ENCODE measurements around the gene ST8SIA6. TPM values are rescaled to one million over a fixed set of nuclear protein-coding genes. Genes with fewer than 3 reads are reported as not detected.

ST8SIA6 gene
- total and polyA plus RNA-seq, 2 of the 8 experiments (the other 6 are each of a cell fraction or from before 2014, with no cell fraction given) = 0.70 to 1.1 TPM

DNA sequence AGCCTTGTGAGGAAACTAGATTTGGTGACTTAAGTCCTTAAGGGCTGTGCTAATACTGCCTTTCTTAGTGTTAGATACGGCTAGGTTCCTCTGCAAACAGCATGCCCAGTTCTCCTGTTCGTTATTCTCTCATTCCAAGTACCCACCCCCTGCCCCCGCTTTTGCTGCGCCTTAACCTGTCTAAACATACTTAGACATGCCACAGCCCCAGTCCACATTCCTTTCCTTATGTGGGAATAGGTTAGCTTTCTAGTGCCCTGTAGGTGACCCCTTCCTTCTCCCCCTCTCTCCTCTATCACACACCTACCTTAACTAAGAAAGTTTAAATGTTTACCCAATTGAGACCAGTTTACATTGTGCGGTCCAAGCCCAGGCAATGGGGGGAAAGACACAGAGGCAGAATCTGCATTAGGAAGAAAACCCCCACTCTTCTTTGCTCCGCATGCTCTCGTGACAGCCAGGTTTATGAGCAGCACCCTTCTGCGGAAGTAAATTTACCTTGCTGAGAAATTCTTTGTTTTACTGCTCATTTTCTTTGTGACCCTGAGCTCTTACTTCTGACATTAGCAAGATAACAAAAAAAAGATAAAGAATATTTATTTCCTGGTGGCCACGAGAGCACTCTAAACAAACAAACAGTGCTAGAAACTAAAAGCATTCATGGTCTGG, 177.5 kb downstream of the ST8SIA6 start:
- H4K91ac ChIP-seq (replicated peaks; ENCODE audit: insufficient read length, low read length) = no peak overlapping the region
- no peak overlapping the region for H4K8ac ChIP-seq (ENCODE audit: extremely low read depth, insufficient read depth, low read length)
- H3K4me1 ChIP-seq (replicated peaks in 1 of 4; ENCODE audit: control insufficient read depth in 3 of 4, insufficient read depth in 4 of 4, low read length in 3 of 4) = peaks cover 0 to 3% (median 0%) of the 10 kb centered on the region in 4 experiments; a peak in 1 of 7 replicates
- CTCF ChIA-PET (ENCODE audit: partially characterized antibody) = interaction anchor here (0.5 to 1.9 kb wide), 4 partner anchors 9 to 984 kb away, joined by 3 to 7 read pairs (median 3); no protein-coding TSS in a partner anchor
- POLR2A ChIA-PET (ENCODE audit: partially characterized antibody) = no interaction called here
- H3K9me3 ChIP-seq (ENCODE audit: insufficient read depth in 2 of 2, low read depth in 1 of 2, low read length in 1 of 2) = peaks cover 5 to 7% of the 10 kb centered on the region in 2 experiments; a peak in 3 of 4 replicates
- H3K18ac ChIP-seq (ENCODE audit: extremely low read depth, low read length) = no peak overlapping the region
- no peak overlapping the region for H2BK20ac ChIP-seq (ENCODE audit: low read length)
- H2AFZ ChIP-seq (ENCODE audit: low read length) = no peak overlapping the region
- no peak overlapping the region for H2BK12ac ChIP-seq (ENCODE audit: low read depth, low read length)
- peak overlapping the region in 1 of 2 experiments; percentile 14; a peak in 1 of 4 replicates for H3K4me2 ChIP-seq (ENCODE audit: insufficient read depth in 1 of 2, low read depth in 2 of 2, low read length in 2 of 2)
- H3K56ac ChIP-seq (replicated peaks; ENCODE audit: insufficient read length, low read depth, low read length) = no peak overlapping the region
- 79% methylated on average over 9 of the region's 9 CpGs; no CpG with 5 or more reads in 1 of the 2 experiments for WGBS, 2 experiments (ENCODE audit: extremely low coverage in 1 of 2, insufficient coverage in 1 of 2, insufficient read length in 1 of 2, insufficient replicate concordance in 2 of 2, low coverage in 1 of 2, low lambda C conversion rate in 2 of 2, missing lambda C conversion rate in 1 of 2)
- no peaks in the 10 kb centered on the region for H3K79me1 ChIP-seq (ENCODE audit: low read depth, low read length)
- H3K79me2 ChIP-seq (ENCODE audit: control insufficient read depth in 1 of 2, insufficient read depth in 2 of 2, low read length in 2 of 2) = no peaks in the 10 kb centered on the region
- FAIRE-seq (no peak), DNase-seq (ENCODE audit: low read depth in 1 of 2, low spot score in 2 of 2) (no peak)
- TF ChIP-seq TCF12 (IDR thresholded peaks at IDR 0.05; ENCODE audit: low read depth, low read length) = no peak
- TF ChIP-seq, protein P1, sequence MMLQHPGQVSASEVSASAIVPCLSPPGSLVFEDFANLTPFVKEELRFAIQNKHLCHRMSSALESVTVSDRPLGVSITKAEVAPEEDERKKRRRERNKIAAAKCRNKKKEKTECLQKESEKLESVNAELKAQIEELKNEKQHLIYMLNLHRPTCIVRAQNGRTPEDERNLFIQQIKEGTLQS (IDR thresholded peaks at IDR 0.05; ENCODE audit: insufficient read depth, low read depth, low read length) = no peak
- TF ChIP-seq SRF (IDR thresholded peaks at IDR 0.05; ENCODE audit: low read depth, low read length) = peak; percentile 63; the same call in 1 of the 2 replicates
- TF ChIP-seq, protein P2, sequence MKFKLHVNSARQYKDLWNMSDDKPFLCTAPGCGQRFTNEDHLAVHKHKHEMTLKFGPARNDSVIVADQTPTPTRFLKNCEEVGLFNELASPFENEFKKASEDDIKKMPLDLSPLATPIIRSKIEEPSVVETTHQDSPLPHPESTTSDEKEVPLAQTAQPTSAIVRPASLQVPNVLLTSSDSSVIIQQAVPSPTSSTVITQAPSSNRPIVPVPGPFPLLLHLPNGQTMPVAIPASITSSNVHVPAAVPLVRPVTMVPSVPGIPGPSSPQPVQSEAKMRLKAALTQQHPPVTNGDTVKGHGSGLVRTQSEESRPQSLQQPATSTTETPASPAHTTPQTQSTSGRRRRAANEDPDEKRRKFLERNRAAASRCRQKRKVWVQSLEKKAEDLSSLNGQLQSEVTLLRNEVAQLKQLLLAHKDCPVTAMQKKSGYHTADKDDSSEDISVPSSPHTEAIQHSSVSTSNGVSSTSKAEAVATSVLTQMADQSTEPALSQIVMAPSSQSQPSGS (IDR thresholded peaks at IDR 0.05; ENCODE audit: low read length) = no peak
- no peak for TF ChIP-seq BACH1 (IDR thresholded peaks at IDR 0.05; ENCODE audit: low read length)
- H3K4ac ChIP-seq (replicated peaks; ENCODE audit: insufficient read length, low read depth, low read length) = no peak overlapping the region
- no peak overlapping the region for H3K14ac ChIP-seq (ENCODE audit: insufficient read length)
- H3K27ac ChIP-seq (ENCODE audit: low read depth, low read length) = no peak overlapping the region
- no peak overlapping the region for H2BK15ac ChIP-seq (ENCODE audit: low read length)
- no peak overlapping the region for H3K23ac ChIP-seq (ENCODE audit: insufficient read length)
- H3K27me3 ChIP-seq (replicated peaks in 1 of 4; ENCODE audit: control insufficient read depth in 3 of 4, extremely low read depth in 1 of 4, insufficient read depth in 3 of 4, low read length in 3 of 4) = no peaks in the 10 kb centered on the region
- H2AK5ac ChIP-seq (ENCODE audit: low read depth, low read length) = no peak overlapping the region
- H3K4me3 ChIP-seq (ENCODE audit: extremely low read depth in 1 of 4, insufficient read depth in 2 of 4, low read depth in 3 of 4, low read length in 4 of 4) = no peak overlapping the region
- no peaks in the 10 kb centered on the region for H3K23me2 ChIP-seq (ENCODE audit: low read depth, low read length)
- no peaks in the 10 kb centered on the region for H3K36me3 ChIP-seq (ENCODE audit: control insufficient read depth in 2 of 4, insufficient read depth in 4 of 4, low read length in 3 of 4)
- H3K9ac ChIP-seq (replicated peaks in 1 of 4; ENCODE audit: extremely low read depth in 1 of 4, low read depth in 3 of 4, low read length in 3 of 4) = no peak overlapping the region
- no peak overlapping the region for H2BK120ac ChIP-seq (replicated peaks; ENCODE audit: low read depth, low read length)
- no peak overlapping the region for H2BK5ac ChIP-seq (ENCODE audit: low read depth, low read length)
- no peak overlapping the region for H4K5ac ChIP-seq (ENCODE audit: insufficient read length, low read depth, low read length)
- H4K20me1 ChIP-seq (replicated peaks in 1 of 2; ENCODE audit: control insufficient read depth in 1 of 2, insufficient read depth in 2 of 2, low read length in 2 of 2) = no peaks in the 10 kb centered on the region

Data from H1 (cell line).